NCI-H748 (cell line): ENCODE measurements around the gene ADAMTS13.
A peak's percentile ranks its signal among the peaks of the same experiment; 100 is the strongest.

ENCODE experiments used
- DNase-seq: peaks from one replicate; lab custom pipeline; 2025; ENCODE audit not compliant: unreplicated experiment; lab: John Stamatoyannopoulos, UW

The ADAMTS13 gene

GRCh38 chr9:133470427-133470924, 48.3 kb downstream of the ADAMTS13 start:
- DNase-seq, result no peak

GRCh38 chr9:133470988-133471387, 48.8 kb downstream of the ADAMTS13 start:
- no peak for DNase-seq

- no peak for DNase-seq
Observed at GRCh38 chr9:133471551-133472276, 49.5 kb downstream of the ADAMTS13 start.

GRCh38 chr9:133472277-133472645, 50.1 kb downstream of the ADAMTS13 start:
- DNase-seq, result no peak

GRCh38 chr9:133472753-133473378, 50.7 kb downstream of the ADAMTS13 start:
- DNase-seq, result no peak

- no peak for DNase-seq
Observed at GRCh38 chr9:133473743-133474142, 51.6 kb downstream of the ADAMTS13 start.

GRCh38 chr9:133474215-133474614, 52.0 kb downstream of the ADAMTS13 start:
- DNase-seq, result no peak

- DNase-seq, result no peak
Observed at GRCh38 chr9:133474853-133475252, 52.7 kb downstream of the ADAMTS13 start.

- no peak for DNase-seq
Observed at GRCh38 chr9:133475292-133476012, 53.3 kb downstream of the ADAMTS13 start.

GRCh38 chr9:133476036-133476931, 54.1 kb downstream of the ADAMTS13 start:
- DNase-seq, result no peak

- no peak for DNase-seq
Observed at GRCh38 chr9:133476941-133477340, 54.8 kb downstream of the ADAMTS13 start.

- DNase-seq, result no peak
Observed at GRCh38 chr9:133477461-133477860, 55.3 kb downstream of the ADAMTS13 start.

- DNase-seq, result peak; percentile 32
Observed at GRCh38 chr9:133477992-133478850, 56.1 kb downstream of the ADAMTS13 start.

- DNase-seq, result peak; percentile 93
Observed at GRCh38 chr9:133478851-133479711, 56.9 kb downstream of the ADAMTS13 start, which contains the start of gene SLC2A6. Gene SLC2A6 (minus strand): TSS chr9:133479099. CDS start chr9:133479059, 40 bp downstream.

GRCh38 chr9:133483611-133484010, 61.4 kb downstream of the ADAMTS13 start:
- DNase-seq, result no peak

- no peak for DNase-seq
Observed at GRCh38 chr9:133484671-133485437, 62.7 kb downstream of the ADAMTS13 start.

GRCh38 chr9:133485531-133486260, 63.5 kb downstream of the ADAMTS13 start:
- no peak for DNase-seq
